PFSK-1 (cell line): Measurements from ENCODE around the gene KIF26A.

ENCODE experiments used
- FOXP2 ChIP-seq: optimal IDR thresholded peaks from 2 replicates; pipeline ENCODE3; 2011; ENCODE audit warnings: borderline replicate concordance, control low read depth, inconsistent platforms; ENCODE audit not compliant: insufficient read depth; ENCODE audit errors: extremely low read length, extremely low read depth
- POLR2AphosphoS5 ChIP-seq: IDR thresholded peaks from 2 replicates; pipeline ENCODE4 v1.6.1; 2012; ENCODE audit warnings: low read depth, mild to moderate bottlenecking, control low read depth, low read length, moderate library complexity
- REST ChIP-seq, 2 experiments: IDR thresholded peaks; 2 replicates each; pipeline versions ENCODE4 v1.6.1 to v1.8.0; 2011 to 2012; ENCODE audit warnings: low read depth in 2 of 2, low read length in 2 of 2, control low read depth in 1 of 2, inconsistent platforms in 1 of 2, mild to moderate bottlenecking in 1 of 2, moderate library complexity in 1 of 2; ENCODE audit not compliant: insufficient read depth in 1 of 2
- SIN3A ChIP-seq: IDR thresholded peaks from 2 replicates; pipeline ENCODE4 v1.6.1; 2012; ENCODE audit warnings: mild to moderate bottlenecking, low read length, moderate library complexity, borderline replicate concordance; ENCODE audit not compliant: insufficient read depth
- TAF1 ChIP-seq: IDR thresholded peaks from 2 replicates; pipeline ENCODE4 v1.6.1; 2012; ENCODE audit warnings: low read length, control low read depth, borderline replicate concordance; ENCODE audit not compliant: insufficient read depth

- TF ChIP-seq REST (IDR thresholded peaks at IDR 0.05; ENCODE audit: insufficient read depth in 1 of 2, low read depth in 2 of 2, low read length in 2 of 2) = no peak
- no peak for TF ChIP-seq POLR2AphosphoS5
- TF ChIP-seq TAF1 = no peak
- no peak for TF ChIP-seq SIN3A
- no peak for TF ChIP-seq FOXP2
These were observed 83.4 kb downstream of the KIF26A start for GRCh38 chr14:104221636-104222369.
